ENCODE data around the gene NAALAD2. TPM values are rescaled to one million over a fixed set of nuclear protein-coding genes. Genes with fewer than 3 reads are reported as not detected.
"Not testable (repeated sequence)": the region's sequence is repeated elsewhere in the genome, so short reads cannot be mapped to it uniquely, and the experiment has no call there.

NAALAD2 gene
- total RNA-seq (not detected), total RNA-seq (0 reads per million in 2 donors)

GRCh38 chr11:90134478-90135003 lies at the start of gene NAALAD2:
NAALAD2 (plus strand) TSS chr11:90134663; CDS start chr11:90134759, 96 bp downstream.
- no peak for DNase-seq
- ATAC-seq, result no peak
- Mint-ChIP-seq H3K4me3 (peak within 1 kb of the TSS; percentile 61), H3K4me1 (peaks cover 10% of the 10 kb centered on the region), H3K27me3 (peaks cover 55% of the 10 kb centered on the region), H3K27ac (no peak within 1 kb of the TSS), H3K36me3 (ENCODE audit: low read depth) (peaks cover 3% of the 10 kb centered on the region)
- H3K9me3 ChIP-seq (ENCODE audit: control insufficient read depth, low read length, poor library complexity, severe bottlenecking), result peaks cover 3% of the 10 kb centered on the region

- not testable (repeated sequence) for H3K36me3 Mint-ChIP-seq (ENCODE audit: low read depth); H3K27me3 Mint-ChIP-seq; H3K4me1 Mint-ChIP-seq; DNase-seq; ATAC-seq; H3K4me3 Mint-ChIP-seq; H3K27ac Mint-ChIP-seq; H3K9me3 ChIP-seq (ENCODE audit: control insufficient read depth, low read length, poor library complexity, severe bottlenecking)
These were observed 48.8 kb upstream of the NAALAD2 start, which contains the start of gene UBTFL1 for GRCh38 chr11:90085650-90086049. UBTFL1 (plus strand) TSS chr11:90085950; CDS start chr11:90085950, 0 bp downstream.

DNA sequence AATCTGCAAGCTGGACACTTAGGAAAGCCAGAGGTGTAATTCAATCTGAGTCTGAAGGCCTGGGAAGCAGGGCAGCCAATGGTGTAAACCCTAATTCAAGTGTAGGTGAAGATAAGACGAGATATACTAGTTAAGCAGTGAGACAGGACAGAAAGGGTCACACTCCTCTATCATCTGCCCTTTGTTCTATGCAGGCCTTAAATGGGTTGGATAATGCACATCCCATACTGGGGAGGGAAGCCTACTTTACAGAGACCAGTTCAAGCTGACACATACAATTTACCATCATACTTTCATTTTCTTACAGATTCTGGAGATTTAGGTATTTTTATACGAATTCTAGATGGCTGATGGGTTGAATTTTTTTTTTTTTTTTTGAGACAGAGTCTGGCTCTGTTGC lies 45.7 kb upstream of the NAALAD2 start:
- H3K27me3 Mint-ChIP-seq; H3K4me3 Mint-ChIP-seq; H3K27ac Mint-ChIP-seq; H3K4me1 Mint-ChIP-seq; H3K9me3 ChIP-seq (ENCODE audit: control insufficient read depth, low read length, poor library complexity, severe bottlenecking); H3K36me3 Mint-ChIP-seq (ENCODE audit: low read depth); DNase-seq; ATAC-seq: not testable (repeated sequence)

DNA sequence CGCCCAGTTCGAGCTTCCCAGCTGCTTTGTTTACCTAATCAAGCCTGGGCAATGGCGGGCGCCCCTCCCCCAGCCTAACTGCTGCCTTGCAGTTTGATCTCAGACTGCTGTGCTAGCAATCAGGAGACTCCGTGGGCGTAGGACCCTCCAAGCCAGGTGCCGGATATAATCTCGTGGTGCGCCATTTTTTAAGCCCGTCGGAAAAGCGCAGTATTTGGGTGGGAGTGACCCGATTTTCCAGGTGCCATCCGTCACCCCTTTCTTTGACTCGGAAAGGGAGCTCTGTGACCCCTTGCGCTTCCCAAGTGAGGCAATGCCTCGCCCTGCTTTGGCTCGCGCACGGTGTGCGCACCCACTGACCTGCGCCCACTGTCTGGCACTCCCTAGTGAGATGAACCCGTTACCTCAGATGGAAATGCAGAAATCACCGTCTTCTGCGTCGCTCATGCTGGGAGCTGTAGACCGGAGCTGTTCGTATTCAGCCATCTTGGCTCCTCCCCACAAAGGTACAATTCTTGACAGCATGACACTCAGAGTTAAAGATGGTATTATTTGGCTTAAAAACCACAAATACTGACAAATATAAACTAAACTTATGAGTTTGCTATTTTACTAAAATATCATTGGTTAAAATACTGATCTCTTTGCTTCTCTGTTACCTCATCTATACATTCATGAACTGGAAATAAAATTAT lies 39.1 kb upstream of the NAALAD2 start:
- H3K36me3 Mint-ChIP-seq (ENCODE audit: low read depth); H3K27me3 Mint-ChIP-seq; ATAC-seq; H3K4me3 Mint-ChIP-seq; H3K4me1 Mint-ChIP-seq; H3K9me3 ChIP-seq (ENCODE audit: control insufficient read depth, low read length, poor library complexity, severe bottlenecking); DNase-seq; H3K27ac Mint-ChIP-seq: not testable (repeated sequence)

GRCh38 chr11:90098261-90098660 lies 36.2 kb upstream of the NAALAD2 start:
- not testable (repeated sequence) for DNase-seq; H3K9me3 ChIP-seq (ENCODE audit: control insufficient read depth, low read length, poor library complexity, severe bottlenecking); H3K27me3 Mint-ChIP-seq; H3K4me3 Mint-ChIP-seq; H3K27ac Mint-ChIP-seq; ATAC-seq; H3K4me1 Mint-ChIP-seq; H3K36me3 Mint-ChIP-seq (ENCODE audit: low read depth)

GRCh38 chr11:90100431-90100830 lies 34.0 kb upstream of the NAALAD2 start:
- ATAC-seq (no peak), DNase-seq (no peak)
- Mint-ChIP-seq H3K27ac (no peak overlapping the region), H3K36me3 (ENCODE audit: low read depth) (no peaks in the 10 kb centered on the region), H3K27me3 (no peaks in the 10 kb centered on the region), H3K4me1 (peaks cover 2% of the 10 kb centered on the region), H3K4me3 (no peak overlapping the region)
- H3K9me3 ChIP-seq (ENCODE audit: control insufficient read depth, low read length, poor library complexity, severe bottlenecking), result no peaks in the 10 kb centered on the region

DNA sequence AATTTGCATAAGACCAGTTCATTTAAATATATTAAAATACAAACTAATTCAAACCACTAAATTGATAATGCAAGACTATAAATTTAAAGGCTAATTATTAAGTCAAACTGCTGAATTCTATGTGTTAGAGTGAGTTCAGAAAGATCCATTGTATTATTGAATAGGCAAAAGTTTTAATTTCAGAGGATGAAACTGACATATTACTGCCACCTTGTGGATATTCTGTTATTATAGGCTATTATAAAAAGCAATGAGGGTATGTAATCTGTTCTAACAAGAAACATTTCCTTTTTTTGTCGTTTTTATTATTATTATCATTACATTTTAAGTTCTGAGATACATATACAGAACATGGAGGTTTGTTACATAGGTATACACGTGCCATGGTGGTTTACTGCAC lies 20.9 kb upstream of the NAALAD2 start:
- DNase-seq, result no peak
- H3K27me3 Mint-ChIP-seq, result peaks cover 33% of the 10 kb centered on the region
- no peak overlapping the region for H3K4me3 Mint-ChIP-seq
- no peak for ATAC-seq
- H3K9me3 ChIP-seq (ENCODE audit: control insufficient read depth, low read length, poor library complexity, severe bottlenecking), result no peaks in the 10 kb centered on the region
- peaks cover 3% of the 10 kb centered on the region for H3K4me1 Mint-ChIP-seq
- no peaks in the 10 kb centered on the region for H3K36me3 Mint-ChIP-seq (ENCODE audit: low read depth)
- no peak overlapping the region for H3K27ac Mint-ChIP-seq

DNA sequence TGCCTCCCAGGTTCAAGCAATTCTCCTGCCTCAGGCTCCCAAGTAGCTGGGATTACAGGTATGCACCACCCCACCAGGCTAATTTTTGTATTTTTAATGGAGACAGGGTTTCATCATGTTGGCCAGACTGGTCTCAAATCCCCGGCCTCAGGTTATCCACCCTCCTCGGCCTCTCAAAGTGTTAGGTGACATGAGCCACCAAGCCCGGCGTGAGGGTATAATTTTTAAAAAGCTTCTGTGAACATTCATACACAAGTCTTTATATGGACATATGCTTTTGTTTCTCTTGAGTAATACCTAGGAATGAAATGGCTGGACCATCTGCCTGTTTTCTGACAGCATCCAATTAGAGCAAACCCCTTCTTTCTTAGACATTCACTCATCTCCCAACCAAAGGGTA lies 14.3 kb upstream of the NAALAD2 start:
- no peaks in the 10 kb centered on the region for H3K9me3 ChIP-seq (ENCODE audit: control insufficient read depth, low read length, poor library complexity, severe bottlenecking)
- peaks cover 3% of the 10 kb centered on the region for H3K4me1 Mint-ChIP-seq
- H3K27me3 Mint-ChIP-seq, result peaks cover 6% of the 10 kb centered on the region
- DNase-seq (no peak), ATAC-seq (no peak)
- no peaks in the 10 kb centered on the region for H3K36me3 Mint-ChIP-seq (ENCODE audit: low read depth)
- H3K4me3 Mint-ChIP-seq, result no peak overlapping the region
- H3K27ac Mint-ChIP-seq, result no peak overlapping the region

DNA sequence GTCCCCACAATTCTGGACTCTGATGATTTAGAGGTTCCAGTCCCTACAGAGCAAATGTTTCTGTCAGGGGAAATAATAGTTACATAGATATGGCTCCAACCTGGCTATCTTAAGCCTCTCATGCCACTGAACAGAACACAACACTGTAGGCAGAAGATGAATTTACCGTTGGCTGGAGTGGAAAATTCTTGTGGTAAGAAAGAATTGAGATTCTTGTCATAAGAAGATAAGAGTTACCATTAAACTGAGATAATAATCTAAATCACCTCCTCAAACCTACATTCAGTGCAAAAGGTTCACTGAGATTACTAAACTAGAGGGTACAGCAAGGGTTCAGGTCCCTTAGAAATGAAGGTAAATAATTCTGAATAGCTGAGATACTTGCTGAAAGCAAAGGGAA lies 10.1 kb upstream of the NAALAD2 start:
- Mint-ChIP-seq H3K27me3 (peaks cover under 1% of the 10 kb centered on the region), H3K36me3 (ENCODE audit: low read depth) (no peaks in the 10 kb centered on the region), H3K4me3 (no peak overlapping the region), H3K4me1 (no peaks in the 10 kb centered on the region), H3K27ac (no peak overlapping the region)
- H3K9me3 ChIP-seq (ENCODE audit: control insufficient read depth, low read length, poor library complexity, severe bottlenecking), result no peaks in the 10 kb centered on the region
- DNase-seq (no peak), ATAC-seq (no peak)

- ATAC-seq (no peak), DNase-seq (no peak)
- H3K36me3 Mint-ChIP-seq (ENCODE audit: low read depth), result no peaks in the 10 kb centered on the region
These were observed 9.5 kb upstream of the NAALAD2 start for GRCh38 chr11:90124946-90125345.

GRCh38 chr11:90133560-90134477 lies 644 bp upstream of the NAALAD2 start:
- H3K27me3 Mint-ChIP-seq, result peaks cover 52% of the 10 kb centered on the region
- H3K36me3 Mint-ChIP-seq (ENCODE audit: low read depth), result peaks cover 3% of the 10 kb centered on the region
- H3K4me1 Mint-ChIP-seq, result peaks cover 10% of the 10 kb centered on the region
- peak overlapping the region; percentile 61 for H3K4me3 Mint-ChIP-seq
- H3K27ac Mint-ChIP-seq, result no peak overlapping the region
- H3K9me3 ChIP-seq (ENCODE audit: control insufficient read depth, low read length, poor library complexity, severe bottlenecking), result peaks cover 3% of the 10 kb centered on the region
- DNase-seq, result no peak
- ATAC-seq, result no peak

More at GRCh38 chr11:90124946-90125345, 9.5 kb upstream of the NAALAD2 start:
- no peak overlapping the region for H3K4me3 Mint-ChIP-seq
- peaks cover 6% of the 10 kb centered on the region for H3K27me3 Mint-ChIP-seq
- H3K27ac Mint-ChIP-seq, result no peak overlapping the region
- no peaks in the 10 kb centered on the region for H3K4me1 Mint-ChIP-seq
- H3K9me3 ChIP-seq (ENCODE audit: control insufficient read depth, low read length, poor library complexity, severe bottlenecking), result no peaks in the 10 kb centered on the region

- Mint-ChIP-seq H3K4me3 (peak overlapping the region; percentile 61), H3K36me3 (ENCODE audit: low read depth) (peaks cover 3% of the 10 kb centered on the region), H3K4me1 (peaks cover 10% of the 10 kb centered on the region), H3K27me3 (peaks cover 50% of the 10 kb centered on the region), H3K27ac (no peak overlapping the region)
- ATAC-seq (no peak), DNase-seq (no peak)
- peaks cover 3% of the 10 kb centered on the region for H3K9me3 ChIP-seq (ENCODE audit: control insufficient read depth, low read length, poor library complexity, severe bottlenecking)
These were observed 553 bp downstream of the NAALAD2 start for GRCh38 chr11:90135016-90135415.

- Mint-ChIP-seq H3K36me3 (ENCODE audit: low read depth) (peaks cover 4% of the 10 kb centered on the region), H3K4me1 (no peaks in the 10 kb centered on the region), H3K4me3 (no peak overlapping the region), H3K27ac (no peak overlapping the region), H3K27me3 (peaks cover 37% of the 10 kb centered on the region)
- no peak for DNase-seq
- ATAC-seq, result no peak
- H3K9me3 ChIP-seq (ENCODE audit: control insufficient read depth, low read length, poor library complexity, severe bottlenecking), result no peaks in the 10 kb centered on the region
These were observed 14.4 kb downstream of the NAALAD2 start for GRCh38 chr11:90148900-90149299.

All from T-helper 17 cell (primary cell).